K562 (cell line): Measurements from ENCODE around the gene ASCL3. TPM values are rescaled to one million over a fixed set of nuclear protein-coding genes. Genes with fewer than 3 reads are reported as not detected.

Experiments used
- ATAC-seq: fragments of 200-7000 bp; cut with Tn5 transposase; 3 replicates; pipeline ENCODE4 v1.9.1; 2020; ENCODE audit warnings: moderate library complexity
- Bru-seq: library from RNA; stranded (reverse); fragments of 400-500 nt; gene quantifications from one replicate; lab custom pipeline; 2021; lab: Mats Ljungman, UMichigan
- BruChase-seq, 2 experiments: library from RNA; stranded (reverse); fragments of 400-500 nt; gene quantifications; one replicate each; lab custom pipeline; 2021; lab: Mats Ljungman, UMichigan
- BruUV-seq: library from RNA; stranded (reverse); fragments of 400-500 nt; replicated peaks from 2 replicates; lab custom pipeline; 2021; lab: Mats Ljungman, UMichigan
- CTCF ChIA-PET: fragments of 300-600 bp; formaldehyde crosslinking; extraction: SDS; loops from one replicate; lab custom pipeline; 2021; ENCODE audit warnings: low intra/inter-chr PET ratio; lab: Yijun Ruan, JAX
- POLR2A ChIA-PET: fragments of 300-600, 350-650 bp; sonication (Branson Sonifier 250); formaldehyde crosslinking; extraction: SDS; loops from one replicate; lab custom pipeline; 2021; ENCODE audit warnings: antibody characterized with exemption, inconsistent platforms; lab: Yijun Ruan, JAX
- DNase-seq, 4 experiments: peaks; one replicate each; pipeline versions ENCODE4 v3.0.0 to v3.0.0-alpha.2; 2011 to 2018; ENCODE audit warnings: low spot score in 3 of 4, mixed read lengths in 3 of 4; ENCODE audit errors: extremely low read depth in 1 of 4
- FAIRE-seq: peaks from 2 replicates; lab custom pipeline; 2011; peaks lifted over from hg19 to GRCh38; lab: Jason Lieb, UNC
- H2AFZ ChIP-seq: 2 replicates; pipeline ENCODE4 v1.6.0; 2011; ENCODE audit warnings: low read depth, low read length, control low read depth, inconsistent platforms
- H3K27ac ChIP-seq: fragments of 200-600 bp; 3 replicates; pipeline ENCODE4 v1.8.0; 2011; ENCODE audit warnings: low read depth, mild to moderate bottlenecking, control low read depth, inconsistent platforms, low read length, moderate library complexity, mixed read lengths; ENCODE audit errors: extremely low read depth
- H3K27me3 ChIP-seq, 2 experiments: fragments of 300-600 bp in 1 of 2; 2 replicates in 1 of 2; 3 replicates in 1 of 2; pipeline versions ENCODE4 v1.6.0 to v1.8.0; 2011; ENCODE audit warnings: inconsistent platforms in 2 of 2, low read length in 2 of 2, mild to moderate bottlenecking in 1 of 2, mixed read lengths in 1 of 2, moderate library complexity in 1 of 2; ENCODE audit not compliant: control insufficient read depth in 2 of 2, insufficient read depth in 2 of 2
- H3K36me3 ChIP-seq: fragments of 300-600 bp; 3 replicates; pipeline ENCODE4 v1.8.0; 2011; ENCODE audit warnings: mild to moderate bottlenecking, low read length, inconsistent platforms; ENCODE audit not compliant: control insufficient read depth, insufficient read depth
- H3K4me1 ChIP-seq, 2 experiments: fragments of 200-600 bp in 1 of 2; replicated peaks in 1 of 2; 2 replicates in 1 of 2; 3 replicates in 1 of 2; pipeline versions ENCODE4 v1.5.1 to v1.8.0; 2011; ENCODE audit warnings: inconsistent platforms in 2 of 2, low read length in 2 of 2, mild to moderate bottlenecking in 1 of 2, mixed read lengths in 1 of 2, moderate library complexity in 1 of 2; ENCODE audit not compliant: control insufficient read depth in 2 of 2, insufficient read depth in 2 of 2
- H3K4me2 ChIP-seq: 2 replicates; pipeline ENCODE4 v1.6.1; 2011; ENCODE audit warnings: low read length, control low read depth, inconsistent platforms, mixed read lengths; ENCODE audit not compliant: insufficient read depth
- H3K4me3 ChIP-seq: fragments of 200-600 bp; sonication (generic), shearing (Covaris generic); 2 replicates; pipeline ENCODE4 v1.5.1; 2016; ENCODE audit warnings: control low read depth, inconsistent platforms
- H3K79me2 ChIP-seq: fragments of 200-600 bp; 3 replicates; pipeline ENCODE4 v1.8.0; 2011; ENCODE audit warnings: low read length, inconsistent platforms; ENCODE audit not compliant: control insufficient read depth, insufficient read depth
- H3K9ac ChIP-seq, 2 experiments: 2 replicates each; pipeline versions ENCODE4 v1.6.0 to v1.6.1; 2011; ENCODE audit warnings: low read depth in 2 of 2, low read length in 2 of 2, control low read depth in 1 of 2, inconsistent platforms in 1 of 2, mild to moderate bottlenecking in 1 of 2, mixed read lengths in 1 of 2; ENCODE audit not compliant: insufficient read depth in 1 of 2
- H3K9me1 ChIP-seq: one replicate; pipeline ENCODE4 v1.6.0; 2011; ENCODE audit warnings: inconsistent platforms, mild to moderate bottlenecking, low read length, moderate library complexity; ENCODE audit not compliant: control insufficient read depth, insufficient read depth
- H3K9me3 ChIP-seq: replicated peaks from 2 replicates; pipeline ENCODE4 v1.5.1; 2011; ENCODE audit warnings: low read depth, low read length, inconsistent platforms; ENCODE audit not compliant: control insufficient read depth, insufficient read depth
- H4K20me1 ChIP-seq: replicated peaks from 2 replicates; pipeline ENCODE4 v1.6.1; 2011; ENCODE audit warnings: low read length, inconsistent platforms, mixed read lengths; ENCODE audit not compliant: control insufficient read depth, insufficient read depth
- MXI1 ChIP-seq: IDR thresholded peaks from 2 replicates; pipeline ENCODE4 v1.6.1; 2011; ENCODE audit warnings: low read depth, mild to moderate bottlenecking, improper control_type of control experiment, low read length
- RFX1 ChIP-seq: fragments of 450-650 bp; IDR thresholded peaks from 2 replicates; pipeline ENCODE4 v1.6.1; 2016; ENCODE audit warnings: mild to moderate bottlenecking, moderate library complexity
- WGBS: fragments of 100-300 bp; shearing (Covaris generic); methylation state at CpG from one replicate; pipeline ENCODE4 v1.1.6; 2016; ENCODE audit warnings: low coverage, mixed read lengths; ENCODE audit not compliant: insufficient coverage; ENCODE audit errors: missing lambda C conversion rate; 5-methylcytosine and 5-hydroxymethylcytosine counted together
- in situ Hi-C: fragments of 300-500 bp; cut with MboI; formaldehyde crosslinking; loops from 4 replicates; pipeline ENCODE4 v1.15.0; 2018; ENCODE audit warnings: inconsistent platforms, mixed read lengths
- intact Hi-C: fragments of 100-400 bp; cut with micrococcal nuclease; formaldehyde crosslinking; loops from 2 replicates; pipeline ENCODE4 v1.14.2; 2022
- long read RNA-seq, 3 experiments: library from polyadenylated mRNA in 2 of 3; library from RNA in 1 of 3; unstranded in 2 of 3; stranded (forward) in 1 of 3; transcript quantifications; one replicate each; pipeline ENCODE4 v2.0.0, GENCODE V29; 2019 to 2022
- polyA minus RNA-seq, 3 experiments: library from RNA; depleted of rRNA, polyadenylated mRNA; stranded (reverse); fragments of >200 nt; gene quantifications; 2 replicates each; pipeline ENCODE4 v1.2.3, GENCODE V29; 2011
- polyA plus RNA-seq, 8 experiments: library from polyadenylated mRNA; depleted of rRNA in 4 of 8; stranded (reverse) in 5 of 8; unstranded in 3 of 8; fragments of >200 nt; fragmentation: Nextera tagmentation in 2 of 8; fragmentation: Illumina TruSeq in 1 of 8; extraction: Ambion mirVana in 2 of 8; extraction: Trizol in 1 of 8; gene quantifications; 2 replicates each; pipeline versions ENCODE4 v1.2.1 to v1.2.3, GENCODE V29; 2011 to 2014; ENCODE audit warnings: inconsistent platforms in 1 of 8, missing spikeins in 1 of 8
- total RNA-seq, 7 experiments: library from RNA; depleted of rRNA in 6 of 7; stranded (reverse); fragments of >200 nt in 6 of 7; fragmentation: Illumina TruSeq in 2 of 7; extraction: Trizol in 2 of 7; gene quantifications; 2 replicates each; pipeline versions ENCODE4 v1.2.1 to v1.2.3, GENCODE V29; 2011 to 2021; ENCODE audit warnings: low replicate concordance in 1 of 7

ASCL3 gene
- total RNA-seq (2011; cell fraction: chromatin; rRNA removed; ENCODE audit: low replicate concordance) = not detected in 2 replicates
- not detected in 2 replicates for total RNA-seq (2011; cell fraction: nucleolus; rRNA removed)
- not detected in 2 replicates for total RNA-seq (2011; cell fraction: nucleoplasm; rRNA removed)
- total RNA-seq (2014; rRNA removed) (not detected in 2 replicates), total RNA-seq (2014; rRNA removed; fragmentation: Illumina TruSeq; extraction: Trizol) (not detected in 2 replicates), total RNA-seq (2015; rRNA removed; fragmentation: Illumina TruSeq; extraction: Trizol) (not detected in 2 replicates), total RNA-seq (2021) (not detected in 2 replicates), polyA plus RNA-seq (2011; rRNA removed) (not detected in 2 replicates), polyA plus RNA-seq (2014; fragmentation: Illumina TruSeq; extraction: Trizol) (not detected in 2 replicates), polyA plus RNA-seq (2014; fragmentation: Nextera tagmentation; extraction: Ambion mirVana) (not detected), polyA plus RNA-seq (2014; rRNA removed) (not detected in 2 replicates), polyA minus RNA-seq (2011; rRNA and poly(A)+ RNA removed) (not detected in 2 replicates), Bru-seq, nascent RNA (not detected), BruChase-seq, experiment 1, labeled RNA remaining after a 2-hour chase (not detected), BruChase-seq, experiment 2, labeled RNA remaining after a 6-hour chase (percentile 39 among the genes with signal in this experiment)
- not detected in 2 replicates for polyA plus RNA-seq (2011; cell fraction: cytosol; rRNA removed)
- not detected in 2 replicates for polyA plus RNA-seq (2011; cell fraction: nucleus; rRNA removed)
- not detected in 2 replicates for polyA plus RNA-seq (2012)
- not detected in 2 replicates for polyA minus RNA-seq (2011; cell fraction: cytosol; rRNA and poly(A)+ RNA removed)
- not detected in 2 replicates for polyA minus RNA-seq (2011; cell fraction: nucleus; rRNA and poly(A)+ RNA removed)
- long read RNA-seq, experiment 1 = 0 reads
- long read RNA-seq, experiment 2 = 0 reads
- long read RNA-seq, experiment 3 = 0 reads

DNA sequence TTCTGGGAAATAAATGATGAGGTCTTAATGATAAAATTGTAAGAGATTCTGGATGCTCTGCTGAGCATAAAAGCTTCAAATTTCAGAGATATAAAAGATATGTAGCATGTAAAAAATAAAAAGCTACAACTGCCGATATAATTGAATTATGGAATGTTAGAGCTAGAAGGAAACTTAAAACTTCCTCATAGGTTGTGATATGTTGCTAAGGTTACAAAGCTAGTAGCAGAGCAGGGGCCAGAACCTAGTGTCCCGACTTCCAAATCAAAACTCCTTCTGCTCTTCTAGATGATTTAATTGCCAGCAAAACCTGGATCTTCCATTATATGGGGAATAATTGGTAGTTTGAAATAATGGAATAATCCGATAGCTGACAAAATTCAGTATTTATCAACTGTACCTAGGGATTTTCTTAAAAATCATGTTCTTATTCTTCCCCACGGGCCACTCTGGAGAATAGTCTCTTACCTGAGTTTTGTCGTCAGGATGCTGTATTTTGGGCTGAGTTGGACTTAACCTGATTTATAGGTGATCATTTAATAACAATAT lies at the start of gene ASCL3:
Gene ASCL3, minus strand, starts transcription at position 499 of the 549 bp plus-strand sequence. CDS start 4,855 bp downstream, outside the sequence.
- no peaks in the 10 kb centered on the region; a peak in 2 of 5 replicates for H3K4me1 ChIP-seq
- ATAC-seq = no peak
- FAIRE-seq = no peak
- 23% methylated on average over 5 of the region's 5 CpGs for WGBS
- H3K36me3 ChIP-seq = peaks cover 4% of the 10 kb centered on the region; the same call in 2 of the 3 replicates
- in situ Hi-C loops = no loop called here
- no peak within 1 kb of the TSS for H3K9ac ChIP-seq
- H3K9me1 ChIP-seq = no peaks in the 10 kb centered on the region
- DNase-seq = no peak
- TF ChIP-seq MXI1 (no peak), RFX1 (peak; percentile 26; the same call in 1 of the 2 replicates)
- TF ChIP-seq, all 486 proteins: peak for 1
- no peak within 1 kb of the TSS; the same call in 1 of the 2 replicates for H3K4me2 ChIP-seq
- H3K27me3 ChIP-seq = no peaks in the 10 kb centered on the region
- H3K27ac ChIP-seq = no peak within 1 kb of the TSS
- no peak within 1 kb of the TSS for H3K4me3 ChIP-seq
- ChIA-PET POLR2A (interaction anchor here (0.6 to 1.5 kb wide), 2 partner anchors 8 to 17 kb away, joined by 3 to 4 read pairs; no protein-coding TSS in a partner anchor), CTCF (no interaction called here)
- intact Hi-C loops = no loop called here
- no TSS peak for BruUV-seq
- H3K79me2 ChIP-seq = no peaks in the 10 kb centered on the region
- peak within 1 kb of the TSS; percentile 75 for H2AFZ ChIP-seq
- H3K9me3 ChIP-seq = no peaks in the 10 kb centered on the region; the same call in 1 of the 2 replicates
- no peaks in the 10 kb centered on the region for H4K20me1 ChIP-seq
